H9 (cell line): ENCODE data around the gene SMARCC1. TPM values are rescaled to one million over a fixed set of nuclear protein-coding genes. Genes with fewer than 3 reads are reported as not detected.

Experiments used
- DNase-seq: peaks from one replicate; pipeline ENCODE4 v3.0.0-alpha.2; 2017
- H2AFZ ChIP-seq: one replicate; pipeline ENCODE4 v1.6.1; 2013; ENCODE audit warnings: mild to moderate bottlenecking, low read length, control low read depth, moderate library complexity
- H2AK5ac ChIP-seq: 2 replicates; pipeline ENCODE4 v1.6.1; 2013; ENCODE audit warnings: low read length, control low read depth, mixed read lengths; ENCODE audit not compliant: insufficient read length
- H2BK120ac ChIP-seq: one replicate; pipeline ENCODE4 v1.6.1; 2013; ENCODE audit warnings: low read depth, mild to moderate bottlenecking, low read length, control low read depth, inconsistent platforms; ENCODE audit not compliant: poor library complexity, severe bottlenecking
- H2BK12ac ChIP-seq: 2 replicates; pipeline ENCODE4 v1.6.1; 2013; ENCODE audit warnings: low read length, control low read depth, mixed read lengths, low read depth; ENCODE audit not compliant: insufficient read length
- H2BK15ac ChIP-seq: 2 replicates; pipeline ENCODE4 v1.6.1; 2013; ENCODE audit warnings: low read depth, low read length, control low read depth
- H2BK20ac ChIP-seq: one replicate; pipeline ENCODE4 v1.6.1; 2013; ENCODE audit warnings: low read depth, mild to moderate bottlenecking, low read length, control low read depth, inconsistent platforms; ENCODE audit not compliant: poor library complexity, severe bottlenecking
- H2BK5ac ChIP-seq: 2 replicates; pipeline ENCODE4 v1.6.1; 2013; ENCODE audit warnings: low read length, control low read depth, mixed read lengths; ENCODE audit not compliant: insufficient read length
- H3K14ac ChIP-seq: 2 replicates; pipeline ENCODE4 v1.6.1; 2013; ENCODE audit warnings: low read length, control low read depth; ENCODE audit not compliant: insufficient read depth
- H3K18ac ChIP-seq: 2 replicates; pipeline ENCODE4 v1.6.1; 2013; ENCODE audit warnings: low read depth, mild to moderate bottlenecking, mixed read lengths, low read length, control low read depth; ENCODE audit not compliant: insufficient read length
- H3K23ac ChIP-seq: 2 replicates; pipeline ENCODE4 v1.6.1; 2013; ENCODE audit warnings: low read length, control low read depth, mixed read lengths, low read depth; ENCODE audit not compliant: insufficient read length
- H3K23me2 ChIP-seq: 2 replicates; pipeline ENCODE4 v1.6.1; 2013; ENCODE audit warnings: low read depth, mild to moderate bottlenecking, mixed read lengths, low read length, control low read depth; ENCODE audit not compliant: insufficient read length, poor library complexity, severe bottlenecking
- H3K27ac ChIP-seq: 2 replicates; pipeline ENCODE4 v1.5.1; 2013; ENCODE audit warnings: low read length, control low read depth, mixed read lengths, low read depth; ENCODE audit not compliant: insufficient read length
- H3K27me3 ChIP-seq: 2 replicates; pipeline ENCODE4 v1.6.1; 2013; ENCODE audit warnings: low read length, control low read depth, inconsistent platforms; ENCODE audit not compliant: insufficient read depth
- H3K4ac ChIP-seq: 2 replicates; pipeline ENCODE4 v1.6.1; 2013; ENCODE audit warnings: low read depth, mild to moderate bottlenecking, control low read depth, inconsistent platforms, low read length, moderate library complexity
- H3K4me1 ChIP-seq: 2 replicates; pipeline ENCODE4 v1.6.1; 2013; ENCODE audit warnings: low read length, control low read depth, inconsistent platforms; ENCODE audit not compliant: insufficient read depth
- H3K4me2 ChIP-seq: 2 replicates; pipeline ENCODE4 v1.6.1; 2013; ENCODE audit warnings: low read length, control low read depth, mixed read lengths; ENCODE audit not compliant: insufficient read length, insufficient read depth
- H3K56ac ChIP-seq: 2 replicates; pipeline ENCODE4 v1.6.1; 2013; ENCODE audit warnings: low read depth, mild to moderate bottlenecking, mixed read lengths, low read length, control low read depth; ENCODE audit not compliant: insufficient read length
- H3K79me1 ChIP-seq: 2 replicates; pipeline ENCODE4 v1.6.1; 2013; ENCODE audit warnings: low read depth, mild to moderate bottlenecking, moderate library complexity, low read length, control low read depth, inconsistent platforms; ENCODE audit not compliant: insufficient read depth, poor library complexity, severe bottlenecking
- H3K79me2 ChIP-seq: 2 replicates; pipeline ENCODE4 v1.6.1; 2013; ENCODE audit warnings: low read length, control low read depth, inconsistent platforms; ENCODE audit not compliant: insufficient read depth
- H3K9ac ChIP-seq: 2 replicates; pipeline ENCODE4 v1.6.1; 2013; ENCODE audit warnings: low read length, control low read depth, mixed read lengths; ENCODE audit not compliant: insufficient read length; ENCODE audit errors: extremely low read depth
- H3K9me3 ChIP-seq: one replicate; pipeline ENCODE4 v1.6.1; 2013; ENCODE audit warnings: low read depth, low read length, inconsistent platforms; ENCODE audit not compliant: control insufficient read depth
- H3T11ph ChIP-seq: one replicate; pipeline ENCODE4 v1.6.1; 2013; ENCODE audit warnings: mild to moderate bottlenecking, low read length, control low read depth, inconsistent platforms
- H4K20me1 ChIP-seq: one replicate; pipeline ENCODE4 v1.6.1; 2013; ENCODE audit not compliant: control insufficient read depth, insufficient read length, insufficient read depth
- H4K5ac ChIP-seq: 2 replicates; pipeline ENCODE4 v1.6.1; 2013; ENCODE audit warnings: low read depth, mild to moderate bottlenecking, mixed read lengths, low read length, control low read depth; ENCODE audit not compliant: insufficient read length
- H4K8ac ChIP-seq: replicated peaks from 2 replicates; pipeline ENCODE4 v1.6.1; 2013; ENCODE audit warnings: low read length, control low read depth, mixed read lengths, low read depth; ENCODE audit not compliant: insufficient read length
- H4K91ac ChIP-seq: 2 replicates; pipeline ENCODE4 v1.6.1; 2013; ENCODE audit warnings: low read depth, mild to moderate bottlenecking, moderate library complexity, mixed read lengths, low read length, control low read depth; ENCODE audit not compliant: insufficient read length
- H3K27ac Mint-ChIP-seq, 3 experiments: 2 replicates in 2 of 3; 3 replicates in 1 of 3; pipeline ENCODE4 v1.8.0; 2020 to 2021; ENCODE audit warnings: mixed read lengths in 3 of 3, mild to moderate bottlenecking in 1 of 3, moderate library complexity in 1 of 3
- H3K27me3 Mint-ChIP-seq: 2 replicates; pipeline ENCODE4 v1.8.0; 2021; ENCODE audit warnings: low read depth, mild to moderate bottlenecking, moderate library complexity, mixed read lengths
- H3K36me3 Mint-ChIP-seq, 3 experiments: 2 replicates in 2 of 3; 3 replicates in 1 of 3; pipeline ENCODE4 v1.8.0; 2020 to 2021; ENCODE audit warnings: low read depth in 3 of 3, mixed read lengths in 3 of 3; ENCODE audit not compliant: insufficient read depth in 1 of 3
- H3K4me1 Mint-ChIP-seq, 2 experiments: 2 replicates each; pipeline ENCODE4 v1.8.0; 2020; ENCODE audit warnings: mixed read lengths in 2 of 2
- H3K4me3 Mint-ChIP-seq, 2 experiments: 2 replicates in 1 of 2; 3 replicates in 1 of 2; pipeline ENCODE4 v1.8.0; 2020 to 2021; ENCODE audit warnings: mild to moderate bottlenecking in 2 of 2, mixed read lengths in 2 of 2, moderate library complexity in 1 of 2
- H3K9me3 Mint-ChIP-seq, 2 experiments: 2 replicates in 1 of 2; 3 replicates in 1 of 2; pipeline ENCODE4 v1.8.0; 2020; ENCODE audit warnings: mild to moderate bottlenecking in 2 of 2, mixed read lengths in 2 of 2, moderate library complexity in 1 of 2
- CTCF ChIP-seq: fragments of 200-600 bp; sonication (generic); conservative IDR thresholded peaks from 3 replicates; pipeline ENCODE4 v1.8.0; 2021; ENCODE audit warnings: antibody characterized with exemption, mild to moderate bottlenecking
- WGBS: extraction: QIAGEN DNeasy Blood & Tissue Kit; methylation state at CpG from one replicate; pipeline ENCODE4 v1.1.7; 2013; ENCODE audit warnings: missing lambda C conversion rate, low lambda C conversion rate, mixed read lengths; ENCODE audit not compliant: insufficient read length; ENCODE audit errors: extremely low coverage; 5-methylcytosine and 5-hydroxymethylcytosine counted together
- total RNA-seq: library from RNA; stranded (reverse); gene quantifications from 2 replicates; pipeline ENCODE4 v1.2.1, GENCODE V29; 2021

SMARCC1 gene
- total RNA-seq, 1 experiment from 2014 or later, result 274 TPM

GRCh38 chr3:47782446-47783308, 984 bp upstream of the SMARCC1 start:
- Histone ChIP-seq H3K23ac (no peak overlapping the region), H2BK20ac (no peak overlapping the region), H3K79me2 (peaks cover 33% of the 10 kb centered on the region), H3K27ac (no peak overlapping the region), H4K20me1 (no peaks in the 10 kb centered on the region), H3K4ac (no peak overlapping the region), H3K4me2 (peak overlapping the region; percentile 58), H4K8ac (no peak overlapping the region), H3K79me1 (no peaks in the 10 kb centered on the region), H2BK12ac (no peak overlapping the region), H2BK120ac (no peak overlapping the region), H3K4me1 (no peaks in the 10 kb centered on the region), H3K14ac (0 out of 2 replicates have a peak overlapping the region, but pooled peaks have one; percentile 47), H3K9ac (peak overlapping the region; percentile 73), H3K27me3 (no peaks in the 10 kb centered on the region), H3T11ph (no peak overlapping the region), H3K23me2 (peaks cover 6% of the 10 kb centered on the region), H2BK15ac (no peak overlapping the region), H4K5ac (no peak overlapping the region), H2BK5ac (no peak overlapping the region), H3K56ac (no peak overlapping the region), H4K91ac (no peak overlapping the region), H3K9me3 (no peaks in the 10 kb centered on the region), H2AK5ac (no peak overlapping the region), H3K18ac (no peak overlapping the region), H2AFZ (no peak overlapping the region)
- peaks cover 11 to 17% of the 10 kb centered on the region in 2 experiments for H3K4me1 Mint-ChIP-seq
- H3K27ac Mint-ChIP-seq, result peak overlapping the region; percentile 97 to 99 (median 98)
- DNase-seq, result no peak
- H3K4me3 Mint-ChIP-seq, result peak overlapping the region; percentile 87 to 97
- no CpG with 5 or more reads among the region's 23 CpGs for WGBS
- H3K27me3 Mint-ChIP-seq, result no peaks in the 10 kb centered on the region
- peaks cover 11 to 17% (median 15%) of the 10 kb centered on the region in 3 experiments; a peak in 6 of 7 replicates for H3K36me3 Mint-ChIP-seq
- H3K9me3 Mint-ChIP-seq, result no peaks in the 10 kb centered on the region; a peak in 1 of 5 replicates
- no peak for TF ChIP-seq CTCF
